WTC11 (cell line): Measurements from ENCODE around the gene DNAL4. TPM values are rescaled to one million over a fixed set of nuclear protein-coding genes. Genes with fewer than 3 reads are reported as not detected.

Source experiments
- ATF1 ChIP-seq: sonication (generic); formaldehyde crosslinking; IDR thresholded peaks from 2 replicates; pipeline ENCODE4 v1.8.1; 2023; ENCODE audit warnings: mild to moderate bottlenecking, moderate library complexity, missing genetic modification reagents
- CDX4 ChIP-seq: fragments of 250-450 bp; sonication (Bioruptor Pico); IDR thresholded peaks from 2 replicates; pipeline ENCODE4 v1.9.0; 2021; ENCODE audit warnings: moderate library complexity, mild to moderate bottlenecking, inconsistent platforms, borderline replicate concordance
- CREM ChIP-seq: sonication (generic); formaldehyde crosslinking; IDR thresholded peaks from 2 replicates; pipeline ENCODE4 v1.8.1; 2022; ENCODE audit warnings: mild to moderate bottlenecking, missing genetic modification reagents, moderate library complexity
- ELF4 ChIP-seq: sonication (generic); formaldehyde crosslinking; IDR thresholded peaks from 2 replicates; pipeline ENCODE4 v1.8.1; 2022; ENCODE audit warnings: low read depth, mild to moderate bottlenecking, moderate library complexity, missing genetic modification reagents
- EMX1 ChIP-seq: fragments of 250-450 bp; sonication (Bioruptor Pico); IDR thresholded peaks from 2 replicates; pipeline ENCODE4 v1.8.0; 2021; ENCODE audit warnings: mild to moderate bottlenecking
- ESRRA ChIP-seq: sonication (generic); formaldehyde crosslinking; IDR thresholded peaks from 2 replicates; pipeline ENCODE4 v1.8.1; 2022; ENCODE audit warnings: mild to moderate bottlenecking, missing genetic modification reagents, borderline replicate concordance
- FOXJ3 ChIP-seq: sonication (generic); formaldehyde crosslinking; IDR thresholded peaks from 2 replicates; pipeline ENCODE4 v1.9.0; 2021; ENCODE audit warnings: missing genetic modification reagents, mild to moderate bottlenecking, borderline replicate concordance
- GABPB1 ChIP-seq: sonication (generic); formaldehyde crosslinking; IDR thresholded peaks from 2 replicates; pipeline ENCODE4 v1.8.1; 2023; ENCODE audit warnings: mild to moderate bottlenecking, missing genetic modification reagents
- GRHL2 ChIP-seq: fragments of 250-450 bp; sonication (Bioruptor Pico); IDR thresholded peaks from 2 replicates; pipeline ENCODE4 v1.8.0; 2022; ENCODE audit warnings: mild to moderate bottlenecking, moderate library complexity; ENCODE audit not compliant: insufficient replicate concordance, severe bottlenecking
- GTF2I ChIP-seq: fragments of 250-450 bp; sonication (Bioruptor Pico); conservative IDR thresholded peaks from 2 replicates; pipeline ENCODE4 v1.4.0; 2021; ENCODE audit warnings: mild to moderate bottlenecking
- HMGA2 ChIP-seq: fragments of 250-450 bp; sonication (Bioruptor Pico); IDR thresholded peaks from 2 replicates; pipeline ENCODE4 v1.4.0; 2021; ENCODE audit warnings: mild to moderate bottlenecking, moderate library complexity
- IRF1 ChIP-seq: sonication (generic); formaldehyde crosslinking; IDR thresholded peaks from 2 replicates; pipeline ENCODE4 v1.8.0; 2023; ENCODE audit warnings: missing genetic modification reagents
- IRF2 ChIP-seq: sonication (generic); formaldehyde crosslinking; IDR thresholded peaks from 2 replicates; pipeline ENCODE4 v1.8.0; 2022; ENCODE audit warnings: low read depth, missing genetic modification reagents, borderline replicate concordance
- JAZF1 ChIP-seq: fragments of 250-450 bp; sonication (Bioruptor Pico); IDR thresholded peaks from 2 replicates; pipeline ENCODE4 v1.9.0; 2021; ENCODE audit warnings: moderate library complexity, mild to moderate bottlenecking, inconsistent platforms
- KAT7 ChIP-seq: sonication (generic); formaldehyde crosslinking; IDR thresholded peaks from 2 replicates; pipeline ENCODE4 v1.8.1; 2023; ENCODE audit warnings: missing genetic modification reagents, mild to moderate bottlenecking, borderline replicate concordance
- MXD4 ChIP-seq: fragments of 250-450 bp; sonication (Bioruptor Pico); IDR thresholded peaks from 2 replicates; pipeline ENCODE4 v1.8.0; 2021; ENCODE audit warnings: mild to moderate bottlenecking, moderate library complexity, borderline replicate concordance
- NR3C1 ChIP-seq: sonication (generic); formaldehyde crosslinking; conservative IDR thresholded peaks from 2 replicates; pipeline ENCODE4 v1.8.1; 2023; ENCODE audit warnings: low read depth, mild to moderate bottlenecking, missing genetic modification reagents
- PRDM15 ChIP-seq: sonication (generic); formaldehyde crosslinking; IDR thresholded peaks from 2 replicates; pipeline ENCODE4 v1.8.0; 2022; ENCODE audit warnings: missing genetic modification reagents
- PRRX2 ChIP-seq: fragments of 250-450 bp; sonication (Bioruptor Pico); IDR thresholded peaks from 2 replicates; pipeline ENCODE4 v1.8.0; 2021; ENCODE audit warnings: mild to moderate bottlenecking
- SMAD3 ChIP-seq: sonication (generic); formaldehyde crosslinking; IDR thresholded peaks from 2 replicates; pipeline ENCODE4 v1.8.0; 2022; ENCODE audit warnings: missing genetic modification reagents, mild to moderate bottlenecking, borderline replicate concordance
- TP53 ChIP-seq: sonication (generic); formaldehyde crosslinking; IDR thresholded peaks from 2 replicates; pipeline ENCODE4 v1.8.1; 2023; ENCODE audit warnings: mild to moderate bottlenecking, missing genetic modification reagents
- ZNF138 ChIP-seq: sonication (generic); formaldehyde crosslinking; conservative IDR thresholded peaks from 2 replicates; pipeline ENCODE4 v1.8.1; 2022; ENCODE audit warnings: mild to moderate bottlenecking, moderate library complexity, missing genetic modification reagents
- ZNF232 ChIP-seq: sonication (generic); formaldehyde crosslinking; IDR thresholded peaks from 2 replicates; pipeline ENCODE4 v1.8.0; 2022; ENCODE audit warnings: mild to moderate bottlenecking, missing genetic modification reagents
- ZNF416 ChIP-seq: fragments of 250-450 bp; sonication (Bioruptor Pico); IDR thresholded peaks from 2 replicates; pipeline ENCODE4 v1.9.0; 2021; ENCODE audit warnings: mild to moderate bottlenecking, inconsistent platforms
- ZNF423 ChIP-seq: fragments of 250-450 bp; sonication (Bioruptor Pico); IDR thresholded peaks from 2 replicates; pipeline ENCODE4 v2.1.2; 2022; ENCODE audit warnings: mild to moderate bottlenecking, moderate library complexity
- ZNF671 ChIP-seq: fragments of 250-450 bp; sonication (Bioruptor Pico); IDR thresholded peaks from 2 replicates; pipeline ENCODE4 v1.8.0; 2021; ENCODE audit warnings: mild to moderate bottlenecking
- total RNA-seq: library from RNA; stranded (reverse); gene quantifications from 3 replicates; pipeline ENCODE4 v1.2.3, GENCODE V29; 2021
- TF ChIP-seq, protein P1 (sequence below): fragments of 250-450 bp; sonication (Bioruptor Pico); IDR thresholded peaks from 2 replicates; pipeline ENCODE4 v1.9.0; 2021; ENCODE audit warnings: mild to moderate bottlenecking, borderline replicate concordance
- TF ChIP-seq, protein P2 (sequence below): fragments of 250-450 bp; sonication (Bioruptor Pico); IDR thresholded peaks from 2 replicates; pipeline ENCODE4 v1.9.0; 2021; ENCODE audit warnings: mild to moderate bottlenecking
- TF ChIP-seq, protein P3 (sequence below): sonication (generic); formaldehyde crosslinking; IDR thresholded peaks from 2 replicates; pipeline ENCODE4 v1.8.1; 2023; ENCODE audit warnings: mild to moderate bottlenecking, missing genetic modification reagents, moderate library complexity
- TF ChIP-seq, protein P4 (sequence below): sonication (generic); formaldehyde crosslinking; IDR thresholded peaks from 2 replicates; pipeline ENCODE4 v1.8.0; 2022; ENCODE audit warnings: mild to moderate bottlenecking, missing genetic modification reagents

Gene DNAL4
- total RNA-seq, 1 experiment from 2014 or later, result 11.8 TPM

DNA sequence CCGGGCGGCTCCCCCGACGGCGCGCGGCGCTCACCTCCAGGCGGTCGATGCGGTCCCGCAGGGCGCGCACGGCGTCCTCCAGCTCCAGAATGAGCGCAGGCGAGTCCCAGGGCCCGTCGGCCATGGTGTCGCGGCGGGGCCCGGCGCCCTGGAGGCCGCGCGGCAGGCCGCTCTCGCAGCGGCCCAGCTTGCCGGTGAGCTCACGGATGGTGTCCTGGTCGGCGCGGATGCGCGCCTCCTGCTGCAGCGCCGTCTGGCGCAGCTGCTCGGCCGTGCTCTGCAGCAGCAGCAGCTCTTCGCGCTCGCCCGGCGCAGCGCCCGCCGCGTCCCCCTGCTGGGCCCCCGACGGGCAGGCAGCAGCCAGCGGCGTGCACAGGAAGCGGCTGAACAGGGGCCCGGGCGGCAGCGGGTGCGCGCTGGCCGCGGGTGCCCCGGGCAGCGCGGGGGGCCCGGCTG lies 49.3 kb upstream of the DNAL4 start (continued):
- TF ChIP-seq, protein P1, sequence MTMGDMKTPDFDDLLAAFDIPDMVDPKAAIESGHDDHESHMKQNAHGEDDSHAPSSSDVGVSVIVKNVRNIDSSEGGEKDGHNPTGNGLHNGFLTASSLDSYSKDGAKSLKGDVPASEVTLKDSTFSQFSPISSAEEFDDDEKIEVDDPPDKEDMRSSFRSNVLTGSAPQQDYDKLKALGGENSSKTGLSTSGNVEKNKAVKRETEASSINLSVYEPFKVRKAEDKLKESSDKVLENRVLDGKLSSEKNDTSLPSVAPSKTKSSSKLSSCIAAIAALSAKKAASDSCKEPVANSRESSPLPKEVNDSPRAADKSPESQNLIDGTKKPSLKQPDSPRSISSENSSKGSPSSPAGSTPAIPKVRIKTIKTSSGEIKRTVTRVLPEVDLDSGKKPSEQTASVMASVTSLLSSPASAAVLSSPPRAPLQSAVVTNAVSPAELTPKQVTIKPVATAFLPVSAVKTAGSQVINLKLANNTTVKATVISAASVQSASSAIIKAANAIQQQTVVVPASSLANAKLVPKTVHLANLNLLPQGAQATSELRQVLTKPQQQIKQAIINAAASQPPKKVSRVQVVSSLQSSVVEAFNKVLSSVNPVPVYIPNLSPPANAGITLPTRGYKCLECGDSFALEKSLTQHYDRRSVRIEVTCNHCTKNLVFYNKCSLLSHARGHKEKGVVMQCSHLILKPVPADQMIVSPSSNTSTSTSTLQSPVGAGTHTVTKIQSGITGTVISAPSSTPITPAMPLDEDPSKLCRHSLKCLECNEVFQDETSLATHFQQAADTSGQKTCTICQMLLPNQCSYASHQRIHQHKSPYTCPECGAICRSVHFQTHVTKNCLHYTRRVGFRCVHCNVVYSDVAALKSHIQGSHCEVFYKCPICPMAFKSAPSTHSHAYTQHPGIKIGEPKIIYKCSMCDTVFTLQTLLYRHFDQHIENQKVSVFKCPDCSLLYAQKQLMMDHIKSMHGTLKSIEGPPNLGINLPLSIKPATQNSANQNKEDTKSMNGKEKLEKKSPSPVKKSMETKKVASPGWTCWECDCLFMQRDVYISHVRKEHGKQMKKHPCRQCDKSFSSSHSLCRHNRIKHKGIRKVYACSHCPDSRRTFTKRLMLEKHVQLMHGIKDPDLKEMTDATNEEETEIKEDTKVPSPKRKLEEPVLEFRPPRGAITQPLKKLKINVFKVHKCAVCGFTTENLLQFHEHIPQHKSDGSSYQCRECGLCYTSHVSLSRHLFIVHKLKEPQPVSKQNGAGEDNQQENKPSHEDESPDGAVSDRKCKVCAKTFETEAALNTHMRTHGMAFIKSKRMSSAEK (CRISPR knock-in tag), result no peak
- TF ChIP-seq PRRX2 (CRISPR knock-in tag) (no peak), SMAD3 (no peak), EMX1 (CRISPR knock-in tag) (no peak), TP53 (CRISPR knock-in tag) (no peak), CDX4 (CRISPR knock-in tag) (no peak), NR3C1 (CRISPR knock-in tag) (no peak), IRF2 (CRISPR knock-in tag) (no peak), GTF2I (CRISPR knock-in tag) (no peak), IRF1 (CRISPR knock-in tag) (no peak), HMGA2 (CRISPR knock-in tag) (no peak), GABPB1 (no peak), ATF1 (CRISPR knock-in tag) (no peak), ZNF423 (peak; percentile 88), MXD4 (CRISPR knock-in tag) (no peak), KAT7 (CRISPR knock-in tag) (0 out of 2 replicates have a peak, but pooled peaks have one; percentile 64), CREM (peak; percentile 59; the same call in 1 of the 2 replicates), ZNF416 (no peak), FOXJ3 (no peak), ESRRA (CRISPR knock-in tag) (no peak), JAZF1 (CRISPR knock-in tag) (no peak), PRDM15 (CRISPR knock-in tag) (no peak), GRHL2 (CRISPR knock-in tag) (no peak), ZNF138 (no peak), ZNF671 (CRISPR knock-in tag) (no peak), ELF4 (no peak), ZNF232 (CRISPR knock-in tag) (no peak)
- TF ChIP-seq, protein P2, sequence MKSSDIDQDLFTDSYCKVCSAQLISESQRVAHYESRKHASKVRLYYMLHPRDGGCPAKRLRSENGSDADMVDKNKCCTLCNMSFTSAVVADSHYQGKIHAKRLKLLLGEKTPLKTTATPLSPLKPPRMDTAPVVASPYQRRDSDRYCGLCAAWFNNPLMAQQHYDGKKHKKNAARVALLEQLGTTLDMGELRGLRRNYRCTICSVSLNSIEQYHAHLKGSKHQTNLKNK, result no peak
- TF ChIP-seq, protein P3, sequence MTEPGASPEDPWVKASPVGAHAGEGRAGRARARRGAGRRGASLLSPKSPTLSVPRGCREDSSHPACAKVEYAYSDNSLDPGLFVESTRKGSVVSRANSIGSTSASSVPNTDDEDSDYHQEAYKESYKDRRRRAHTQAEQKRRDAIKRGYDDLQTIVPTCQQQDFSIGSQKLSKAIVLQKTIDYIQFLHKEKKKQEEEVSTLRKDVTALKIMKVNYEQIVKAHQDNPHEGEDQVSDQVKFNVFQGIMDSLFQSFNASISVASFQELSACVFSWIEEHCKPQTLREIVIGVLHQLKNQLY, result no peak
- TF ChIP-seq, protein P4, sequence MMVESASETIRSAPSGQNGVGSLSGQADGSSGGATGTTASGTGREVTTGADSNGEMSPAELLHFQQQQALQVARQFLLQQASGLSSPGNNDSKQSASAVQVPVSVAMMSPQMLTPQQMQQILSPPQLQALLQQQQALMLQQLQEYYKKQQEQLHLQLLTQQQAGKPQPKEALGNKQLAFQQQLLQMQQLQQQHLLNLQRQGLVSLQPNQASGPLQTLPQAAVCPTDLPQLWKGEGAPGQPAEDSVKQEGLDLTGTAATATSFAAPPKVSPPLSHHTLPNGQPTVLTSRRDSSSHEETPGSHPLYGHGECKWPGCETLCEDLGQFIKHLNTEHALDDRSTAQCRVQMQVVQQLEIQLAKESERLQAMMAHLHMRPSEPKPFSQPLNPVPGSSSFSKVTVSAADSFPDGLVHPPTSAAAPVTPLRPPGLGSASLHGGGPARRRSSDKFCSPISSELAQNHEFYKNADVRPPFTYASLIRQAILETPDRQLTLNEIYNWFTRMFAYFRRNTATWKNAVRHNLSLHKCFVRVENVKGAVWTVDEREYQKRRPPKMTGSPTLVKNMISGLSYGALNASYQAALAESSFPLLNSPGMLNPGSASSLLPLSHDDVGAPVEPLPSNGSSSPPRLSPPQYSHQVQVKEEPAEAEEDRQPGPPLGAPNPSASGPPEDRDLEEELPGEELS (CRISPR knock-in tag), result no peak
